Measurements from ENCODE around the gene SPECC1L.

SPECC1L gene

DNA sequence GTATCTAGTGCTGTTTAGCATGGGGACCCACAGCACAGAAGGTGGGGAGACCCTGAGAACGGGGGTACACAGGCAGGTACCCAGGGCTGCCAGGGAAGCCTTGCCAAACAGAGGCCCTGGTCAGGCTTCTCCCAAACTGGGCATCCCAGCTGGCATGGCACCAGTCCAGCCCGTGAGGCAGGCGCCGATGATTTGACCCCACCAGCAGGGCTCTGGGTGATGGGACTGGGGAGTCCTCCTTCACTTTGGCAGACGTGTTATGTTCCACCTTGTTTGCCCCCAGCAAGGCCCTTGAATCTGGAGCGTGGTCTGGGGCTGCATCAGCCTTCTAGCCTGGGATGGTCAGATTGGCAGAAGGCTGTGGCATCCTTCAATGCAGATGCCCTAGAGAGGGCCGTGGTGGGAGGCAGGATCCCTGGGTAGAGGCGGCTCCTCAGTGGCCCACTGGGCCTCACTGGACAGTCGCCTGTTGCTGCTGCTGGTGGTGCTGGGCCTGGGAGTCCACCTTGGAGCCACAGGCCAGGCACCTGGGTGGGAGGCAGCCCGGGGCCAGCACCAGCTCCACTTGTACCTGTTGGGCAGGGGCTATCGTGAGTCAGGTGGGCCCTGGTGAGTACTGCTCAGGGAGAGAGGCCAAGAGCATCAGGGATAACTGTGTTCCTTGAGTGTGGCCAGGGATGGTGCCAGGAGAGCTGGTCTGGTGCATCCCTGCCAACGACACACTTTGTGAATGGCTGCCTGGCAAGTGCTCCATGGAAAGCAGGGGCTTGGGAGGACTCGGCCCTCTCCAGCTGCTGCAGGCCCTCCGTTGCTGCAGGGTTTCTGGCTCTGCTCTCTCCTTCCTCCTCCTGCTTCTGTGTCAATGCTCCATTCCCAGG is 160.0 kb downstream of the SPECC1L start:
- no peak for DNase-seq

DNA sequence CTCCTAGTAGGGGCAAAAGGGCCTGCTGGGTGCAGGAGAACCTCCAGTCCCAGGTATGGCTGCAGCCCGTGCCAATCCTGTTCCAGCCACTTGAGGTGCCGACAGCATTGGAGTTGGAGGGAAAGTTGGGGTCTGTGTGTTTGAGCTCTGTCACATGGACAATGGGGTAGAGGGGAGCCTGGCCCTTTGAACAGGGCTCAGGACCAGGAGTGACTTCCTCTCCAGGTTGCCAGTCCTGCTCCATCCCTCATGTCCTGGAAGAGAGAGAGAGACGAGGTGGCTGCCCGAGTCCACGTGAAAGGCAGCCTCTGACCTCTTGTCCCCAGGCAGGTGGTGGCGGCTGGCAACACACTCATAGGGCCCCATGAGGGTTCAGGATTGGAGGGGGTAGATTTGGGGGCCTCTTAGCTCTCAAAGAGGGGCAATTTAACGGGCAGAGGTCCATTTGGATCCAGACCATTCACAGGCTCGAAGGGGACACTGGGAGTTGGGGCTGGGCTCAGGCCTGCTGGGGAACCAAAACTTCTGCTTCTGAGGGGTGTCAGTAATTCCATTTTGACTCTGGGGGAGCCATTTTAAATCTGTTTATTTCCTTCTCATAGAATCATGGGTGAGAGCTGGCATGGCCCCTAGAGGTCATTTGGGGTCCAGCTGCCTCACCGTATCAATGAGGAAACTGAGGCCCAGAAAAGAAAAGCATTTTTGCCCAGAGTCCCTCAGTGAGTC is 160.8 kb downstream of the SPECC1L start:
- DNase-seq, result no peak

DNA sequence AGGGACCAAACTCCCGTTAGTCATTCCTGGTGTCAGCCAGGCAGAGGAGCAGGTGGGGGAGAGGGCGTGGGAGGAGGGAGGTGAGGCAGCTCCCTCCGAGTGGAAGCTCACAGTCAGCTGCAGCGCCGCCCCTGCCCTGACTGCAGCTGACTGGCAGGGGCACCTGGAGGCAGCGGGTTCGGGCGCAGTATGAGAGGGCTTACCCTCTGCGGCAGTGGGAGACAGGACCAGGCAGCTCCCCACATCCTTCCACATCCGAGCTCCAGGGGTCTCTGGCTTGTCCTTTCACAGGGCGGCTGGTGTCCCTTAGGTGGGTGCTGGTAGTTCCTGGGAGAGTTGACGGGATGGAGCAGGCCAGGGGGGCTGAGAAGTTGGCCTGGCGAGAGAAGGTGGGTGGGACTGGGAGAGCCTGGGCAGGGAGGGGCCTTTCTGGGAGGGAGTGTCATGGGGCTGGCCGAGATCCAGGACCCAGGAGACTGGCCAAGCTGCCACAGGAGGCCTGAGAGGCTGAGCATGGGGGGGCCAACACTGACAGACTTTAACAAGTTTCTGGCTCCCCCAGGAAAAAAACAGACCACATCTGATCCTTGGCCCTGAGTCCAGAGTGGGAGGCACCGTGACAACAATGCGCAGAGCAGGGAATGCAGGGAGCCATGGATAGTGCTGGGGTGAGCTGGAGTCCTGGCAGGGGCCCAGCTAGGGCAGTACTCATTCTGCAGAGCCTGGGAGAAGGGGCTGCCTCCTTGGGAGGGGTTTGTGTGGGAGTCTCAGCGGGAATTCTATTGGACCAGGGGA is 161.6 kb downstream of the SPECC1L start:
- DNase-seq, result no peak

DNA sequence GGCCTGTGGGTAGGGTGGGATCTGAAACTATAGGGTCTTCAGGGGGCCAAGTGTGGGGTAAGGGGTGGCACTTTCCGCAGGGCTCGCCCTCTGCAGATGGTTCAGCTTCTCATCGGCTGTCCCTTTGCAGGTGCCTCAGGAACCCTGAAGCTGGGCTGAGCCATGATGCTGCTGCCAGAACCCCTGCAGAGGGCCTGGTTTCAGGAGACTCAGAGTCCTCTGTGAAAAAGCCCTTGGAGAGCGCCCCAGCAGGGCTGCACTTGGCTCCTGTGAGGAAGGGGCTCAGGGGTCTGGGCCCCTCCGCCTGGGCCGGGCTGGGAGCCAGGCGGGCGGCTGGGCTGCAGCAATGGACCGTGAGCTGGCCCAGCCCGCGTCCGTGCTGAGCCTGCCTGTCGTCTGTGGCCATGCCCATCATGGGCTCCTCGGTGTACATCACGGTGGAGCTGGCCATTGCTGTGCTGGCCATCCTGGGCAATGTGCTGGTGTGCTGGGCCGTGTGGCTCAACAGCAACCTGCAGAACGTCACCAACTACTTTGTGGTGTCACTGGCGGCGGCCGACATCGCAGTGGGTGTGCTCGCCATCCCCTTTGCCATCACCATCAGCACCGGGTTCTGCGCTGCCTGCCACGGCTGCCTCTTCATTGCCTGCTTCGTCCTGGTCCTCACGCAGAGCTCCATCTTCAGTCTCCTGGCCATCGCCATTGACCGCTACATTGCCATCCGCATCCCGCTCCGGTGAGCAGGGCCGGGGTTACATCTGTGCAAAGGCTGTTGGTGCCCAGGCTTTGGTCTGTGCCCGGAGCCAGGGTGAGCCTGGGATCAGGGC is 162.6 kb downstream of the SPECC1L start:
- DNase-seq, result no peak

DNA sequence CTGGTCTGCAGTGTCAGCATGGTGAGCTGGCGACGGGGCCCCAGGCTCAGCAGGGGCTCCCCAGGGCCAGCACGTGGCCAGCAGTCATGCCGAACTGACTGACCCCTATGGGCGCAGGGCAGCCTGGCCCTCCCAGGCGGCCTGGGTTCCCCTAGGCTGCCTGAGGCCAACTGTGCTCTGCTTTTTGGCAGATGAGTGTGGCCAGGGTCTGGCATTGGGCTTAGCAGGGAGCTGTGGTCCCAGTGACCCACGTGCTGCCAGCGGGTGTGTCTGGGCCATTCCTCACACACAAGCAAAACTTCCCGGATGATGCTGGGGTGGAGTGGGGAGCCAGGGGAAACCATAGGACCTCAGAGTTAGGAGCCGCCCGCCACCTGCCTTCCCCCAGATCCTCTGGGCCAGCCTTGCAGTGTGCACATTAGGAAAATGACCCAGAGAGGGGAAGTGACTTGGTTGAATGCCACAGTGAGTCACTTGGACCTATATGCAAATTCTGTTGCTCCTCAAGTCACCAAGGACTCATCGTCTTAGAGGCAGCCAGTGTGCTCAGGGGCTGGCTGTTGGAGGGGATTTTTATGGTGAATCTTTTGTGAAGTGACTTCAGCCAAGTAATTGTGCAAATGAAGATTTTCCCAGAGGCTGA is 163.3 kb downstream of the SPECC1L start:
- no peak for DNase-seq

DNA sequence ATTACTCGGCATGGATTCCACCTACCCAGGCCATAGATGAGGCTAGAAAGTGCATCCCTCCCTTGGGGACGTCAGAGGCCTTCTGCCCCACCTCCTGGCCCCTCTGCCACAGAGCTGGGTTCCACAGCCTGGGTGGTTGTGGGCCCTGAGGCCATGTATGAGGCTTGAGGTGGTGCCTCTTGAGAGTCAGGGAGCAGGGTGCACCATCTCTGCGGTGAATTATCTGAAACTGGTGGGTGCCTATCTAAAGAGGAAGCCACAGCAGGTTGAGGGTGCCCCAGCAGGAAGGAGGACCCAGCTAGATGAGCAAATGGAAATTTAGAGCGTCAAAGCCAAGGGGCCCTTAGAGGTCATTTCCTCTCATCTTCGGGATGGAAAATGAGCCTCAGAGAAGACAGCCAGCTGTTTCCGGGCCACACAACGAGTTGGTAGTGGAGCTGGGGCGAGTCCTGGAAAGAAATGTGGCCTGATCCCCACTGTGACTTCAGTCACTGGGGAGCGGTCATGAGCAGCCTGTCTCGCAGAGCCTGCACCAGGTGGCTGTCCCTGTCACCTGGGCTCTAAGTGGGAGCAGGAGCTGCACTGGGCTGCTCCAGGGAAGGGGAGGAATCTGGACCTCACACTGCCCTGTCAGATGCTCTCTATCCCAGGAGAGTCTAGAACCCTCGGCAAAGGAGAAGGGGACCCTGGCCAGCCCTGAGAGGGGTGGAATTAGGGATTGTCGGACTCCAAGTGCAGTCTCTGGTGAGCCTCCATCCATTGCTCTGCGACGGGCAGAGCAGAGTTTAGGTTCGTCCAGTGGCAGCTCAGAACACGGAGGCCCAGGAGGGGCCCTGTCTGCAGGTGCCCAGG is 164.1 kb downstream of the SPECC1L start:
- peak; percentile 57 for DNase-seq

DNA sequence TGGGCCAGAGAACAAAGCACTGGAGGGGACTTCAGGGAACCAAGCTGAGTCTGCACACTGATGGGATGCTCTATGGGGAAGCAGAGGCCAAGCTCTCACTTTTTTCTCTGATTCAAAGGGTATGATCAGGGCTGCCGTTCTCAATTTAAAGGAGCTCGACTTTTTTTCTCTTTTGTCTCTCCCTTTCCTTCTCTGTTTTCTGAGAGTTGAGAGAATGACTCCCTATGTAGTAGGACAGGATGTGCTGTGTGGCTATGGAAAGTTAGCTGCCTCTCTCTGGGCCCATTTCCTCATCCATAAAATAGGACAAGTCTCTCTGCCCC is 164.7 kb downstream of the SPECC1L start:
- DNase-seq, result no peak

DNA sequence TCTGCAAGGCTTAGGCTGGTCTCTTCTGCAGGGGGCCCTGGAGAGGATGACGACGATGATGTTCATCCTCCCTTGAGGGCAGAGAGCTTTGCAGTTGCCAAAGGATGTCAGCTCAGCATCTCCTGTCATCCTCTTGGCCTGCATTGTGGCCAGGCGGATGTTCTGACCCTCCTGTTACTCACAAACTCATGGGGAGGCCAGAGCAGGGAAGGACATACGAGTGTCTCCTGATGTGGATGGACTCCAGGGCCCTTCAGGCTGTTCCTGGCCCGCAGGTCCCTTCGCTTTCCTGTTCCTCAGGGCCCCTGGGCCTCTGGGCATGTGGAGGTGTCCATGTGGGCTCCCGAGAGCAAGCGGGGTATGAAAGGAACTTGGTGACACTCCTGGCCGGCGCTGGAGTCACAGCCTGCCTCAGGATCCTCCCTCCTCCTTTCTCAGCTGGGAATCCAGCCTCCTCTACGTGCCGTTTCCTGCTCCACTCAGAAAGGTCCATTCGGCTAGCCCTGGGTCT is 165.3 kb downstream of the SPECC1L start:
- DNase-seq, result no peak

DNA sequence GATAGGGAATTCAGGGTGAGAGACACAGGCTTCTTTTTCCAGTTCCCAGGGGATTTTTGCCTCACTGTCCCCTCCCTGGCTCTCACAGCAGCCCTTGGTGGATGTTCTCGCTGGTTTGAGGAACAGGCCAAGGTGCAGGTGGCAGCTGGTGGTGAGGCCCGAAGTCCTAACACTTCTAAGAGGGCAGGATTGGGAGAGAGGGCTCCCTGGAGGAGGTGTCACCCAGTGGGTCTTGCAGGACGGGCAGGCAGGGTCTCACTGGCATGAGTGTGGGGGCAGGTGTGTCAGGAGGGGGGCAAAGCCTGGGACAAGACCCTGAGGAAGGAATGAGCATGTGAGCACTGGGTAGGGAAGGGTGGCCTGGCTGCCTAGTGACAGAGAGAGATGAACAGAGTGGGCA is 165.9 kb downstream of the SPECC1L start:
- DNase-seq, result no peak

DNA sequence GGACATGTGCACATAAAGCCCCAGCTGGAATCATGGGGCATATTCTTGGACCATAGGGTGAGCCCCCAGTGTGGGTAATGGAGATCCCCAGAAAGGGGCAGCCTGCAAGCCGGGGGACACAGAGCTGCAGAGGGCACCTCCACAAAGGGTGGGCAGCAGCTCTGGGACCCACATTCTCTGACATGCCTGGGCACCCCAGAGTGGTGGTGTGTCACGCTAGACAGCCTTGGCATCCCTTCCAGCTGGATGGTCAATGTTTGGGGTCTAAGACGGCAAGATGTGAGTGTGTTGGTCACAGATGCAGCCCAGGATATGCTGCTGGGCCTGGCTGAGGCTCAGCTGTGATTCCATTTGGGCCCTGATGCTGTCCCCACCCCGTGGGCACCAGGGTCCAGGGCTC is 166.5 kb downstream of the SPECC1L start:
- no peak for DNase-seq

DNA sequence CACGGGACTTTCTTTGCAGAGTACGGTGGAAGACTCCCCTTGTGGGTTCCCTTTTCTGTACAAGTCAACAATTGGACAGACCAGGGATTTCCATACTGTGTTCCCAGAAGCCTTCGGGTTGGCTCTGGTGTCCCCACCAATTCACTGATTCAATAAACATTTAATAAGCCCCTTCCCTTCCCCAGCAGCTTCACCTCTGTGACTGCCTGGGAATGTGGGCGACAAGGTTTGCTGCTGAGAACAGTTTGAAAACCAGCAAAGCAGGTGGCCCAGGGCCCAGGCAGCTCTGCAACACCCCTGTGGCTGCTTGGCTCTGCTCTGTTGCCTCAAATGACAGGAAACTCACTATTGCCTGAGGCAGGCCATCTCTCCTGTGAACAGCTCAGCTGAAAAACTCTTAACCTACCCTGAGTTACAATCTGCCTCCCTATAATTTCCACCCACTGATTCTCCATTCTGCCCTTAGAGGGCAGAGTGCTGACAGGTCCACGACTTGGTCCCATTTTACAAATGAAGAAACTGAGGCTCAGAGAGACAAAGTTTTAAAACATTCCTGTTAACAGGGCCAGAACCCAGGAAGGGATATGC is 167.2 kb downstream of the SPECC1L start:
- DNase-seq, result no peak

DNA sequence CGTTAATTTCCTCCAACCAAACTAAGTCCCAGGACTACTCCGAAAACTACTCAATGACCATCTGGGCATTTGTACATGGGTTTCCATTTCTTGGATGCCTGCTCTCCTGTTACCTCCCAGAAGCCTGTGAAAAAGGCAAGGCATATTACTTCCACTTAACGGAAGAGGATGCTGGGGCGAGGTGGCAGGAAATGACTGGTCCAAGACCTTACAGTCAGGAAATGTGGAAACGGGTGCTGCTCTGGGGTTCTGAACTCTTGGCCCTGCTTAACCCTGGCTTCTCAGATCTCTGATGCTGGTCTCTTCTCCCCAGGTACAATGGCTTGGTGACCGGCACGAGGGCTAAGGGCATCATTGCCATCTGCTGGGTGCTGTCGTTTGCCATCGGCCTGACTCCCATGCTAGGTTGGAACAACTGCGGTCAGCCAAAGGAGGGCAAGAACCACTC is 169.7 kb downstream of the SPECC1L start:
- no peak for DNase-seq

DNA sequence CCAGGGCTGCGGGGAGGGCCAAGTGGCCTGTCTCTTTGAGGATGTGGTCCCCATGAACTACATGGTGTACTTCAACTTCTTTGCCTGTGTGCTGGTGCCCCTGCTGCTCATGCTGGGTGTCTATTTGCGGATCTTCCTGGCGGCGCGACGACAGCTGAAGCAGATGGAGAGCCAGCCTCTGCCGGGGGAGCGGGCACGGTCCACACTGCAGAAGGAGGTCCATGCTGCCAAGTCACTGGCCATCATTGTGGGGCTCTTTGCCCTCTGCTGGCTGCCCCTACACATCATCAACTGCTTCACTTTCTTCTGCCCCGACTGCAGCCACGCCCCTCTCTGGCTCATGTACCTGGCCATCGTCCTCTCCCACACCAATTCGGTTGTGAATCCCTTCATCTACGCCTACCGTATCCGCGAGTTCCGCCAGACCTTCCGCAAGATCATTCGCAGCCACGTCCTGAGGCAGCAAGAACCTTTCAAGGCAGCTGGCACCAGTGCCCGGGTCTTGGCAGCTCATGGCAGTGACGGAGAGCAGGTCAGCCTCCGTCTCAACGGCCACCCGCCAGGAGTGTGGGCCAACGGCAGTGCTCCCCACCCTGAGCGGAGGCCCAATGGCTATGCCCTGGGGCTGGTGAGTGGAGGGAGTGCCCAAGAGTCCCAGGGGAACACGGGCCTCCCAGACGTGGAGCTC is 170.2 kb downstream of the SPECC1L start:
- DNase-seq, result no peak

DNA sequence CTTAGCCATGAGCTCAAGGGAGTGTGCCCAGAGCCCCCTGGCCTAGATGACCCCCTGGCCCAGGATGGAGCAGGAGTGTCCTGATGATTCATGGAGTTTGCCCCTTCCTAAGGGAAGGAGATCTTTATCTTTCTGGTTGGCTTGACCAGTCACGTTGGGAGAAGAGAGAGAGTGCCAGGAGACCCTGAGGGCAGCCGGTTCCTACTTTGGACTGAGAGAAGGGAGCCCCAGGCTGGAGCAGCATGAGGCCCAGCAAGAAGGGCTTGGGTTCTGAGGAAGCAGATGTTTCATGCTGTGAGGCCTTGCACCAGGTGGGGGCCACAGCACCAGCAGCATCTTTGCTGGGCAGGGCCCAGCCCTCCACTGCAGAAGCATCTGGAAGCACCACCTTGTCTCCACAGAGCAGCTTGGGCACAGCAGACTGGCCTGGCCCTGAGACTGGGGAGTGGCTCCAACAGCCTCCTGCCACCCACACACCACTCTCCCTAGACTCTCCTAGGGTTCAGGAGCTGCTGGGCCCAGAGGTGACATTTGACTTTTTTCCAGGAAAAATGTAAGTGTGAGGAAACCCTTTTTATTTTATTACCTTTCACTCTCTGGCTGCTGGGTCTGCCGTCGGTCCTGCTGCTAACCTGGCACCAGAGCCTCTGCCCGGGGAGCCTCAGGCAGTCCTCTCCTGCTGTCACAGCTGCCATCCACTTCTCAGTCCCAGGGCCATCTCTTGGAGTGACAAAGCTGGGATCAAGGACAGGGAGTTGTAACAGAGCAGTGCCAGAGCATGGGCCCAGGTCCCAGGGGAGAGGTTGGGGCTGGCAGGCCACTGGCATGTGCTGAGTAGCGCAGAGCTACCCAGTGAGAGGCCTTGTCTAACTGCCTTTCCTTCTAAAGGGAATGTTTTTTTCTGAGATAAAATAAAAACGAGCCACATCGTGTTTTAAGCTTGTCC is 171.0 kb downstream of the SPECC1L start:
- DNase-seq, result no peak

DNA sequence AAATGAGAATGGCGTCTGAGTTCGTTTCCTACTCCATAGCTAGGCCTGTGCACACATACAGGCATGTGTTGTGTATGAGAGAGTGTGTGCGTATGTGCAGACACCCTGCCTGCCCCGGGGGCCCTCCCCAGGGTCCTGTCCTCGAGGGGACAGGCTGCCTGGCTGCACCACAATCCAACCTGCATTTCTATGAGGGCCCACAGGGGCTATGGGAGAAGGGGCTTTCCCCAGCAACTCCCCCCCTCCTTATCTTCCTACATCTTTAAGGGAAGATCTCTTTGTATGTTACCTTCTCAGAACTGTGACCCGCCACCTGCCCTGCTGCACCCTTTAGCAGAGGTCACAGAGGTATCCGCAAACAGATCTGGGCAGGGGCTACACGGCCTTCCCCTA is 171.7 kb downstream of the SPECC1L start:
- DNase-seq, result no peak

DNA sequence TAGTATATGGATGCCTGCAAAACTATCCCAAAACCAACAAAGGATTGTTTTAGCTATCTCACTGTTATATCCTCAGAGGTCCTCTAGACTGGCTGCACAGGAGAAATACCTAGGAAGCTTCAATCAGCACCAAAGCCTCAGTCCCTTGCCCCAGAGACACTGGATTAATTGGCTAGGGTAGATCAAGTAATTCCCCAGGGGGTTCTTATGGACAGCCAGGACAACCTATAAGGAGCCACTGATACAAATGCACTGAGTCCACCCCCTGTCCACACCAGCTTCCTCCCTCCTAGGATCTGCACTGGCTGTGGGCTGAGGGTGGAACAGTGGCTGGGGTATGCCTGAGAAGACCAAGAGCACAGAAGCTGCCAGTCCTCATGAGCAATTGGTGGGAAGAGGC is 173.0 kb downstream of the SPECC1L start:
- no peak for DNase-seq

DNA sequence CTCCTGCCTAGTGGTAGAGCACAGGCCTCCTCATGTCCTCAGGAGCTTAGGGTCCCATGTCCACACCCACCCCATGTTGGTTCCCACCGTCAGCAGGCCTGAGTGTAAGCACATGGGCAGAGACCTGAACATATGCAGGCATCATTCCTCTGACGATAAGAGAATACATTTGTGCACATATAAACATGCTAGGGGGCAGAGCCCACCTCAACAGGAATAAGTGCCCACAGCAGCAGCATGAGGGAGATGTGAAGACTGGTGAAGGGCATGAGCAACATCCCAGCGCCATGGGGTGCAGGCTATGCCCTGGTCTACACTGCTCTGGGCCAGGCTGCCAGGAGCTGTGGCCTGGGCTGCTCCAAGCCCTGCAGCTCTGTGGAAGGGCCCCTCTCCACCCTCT is 173.6 kb downstream of the SPECC1L start:
- no peak for DNase-seq

DNA sequence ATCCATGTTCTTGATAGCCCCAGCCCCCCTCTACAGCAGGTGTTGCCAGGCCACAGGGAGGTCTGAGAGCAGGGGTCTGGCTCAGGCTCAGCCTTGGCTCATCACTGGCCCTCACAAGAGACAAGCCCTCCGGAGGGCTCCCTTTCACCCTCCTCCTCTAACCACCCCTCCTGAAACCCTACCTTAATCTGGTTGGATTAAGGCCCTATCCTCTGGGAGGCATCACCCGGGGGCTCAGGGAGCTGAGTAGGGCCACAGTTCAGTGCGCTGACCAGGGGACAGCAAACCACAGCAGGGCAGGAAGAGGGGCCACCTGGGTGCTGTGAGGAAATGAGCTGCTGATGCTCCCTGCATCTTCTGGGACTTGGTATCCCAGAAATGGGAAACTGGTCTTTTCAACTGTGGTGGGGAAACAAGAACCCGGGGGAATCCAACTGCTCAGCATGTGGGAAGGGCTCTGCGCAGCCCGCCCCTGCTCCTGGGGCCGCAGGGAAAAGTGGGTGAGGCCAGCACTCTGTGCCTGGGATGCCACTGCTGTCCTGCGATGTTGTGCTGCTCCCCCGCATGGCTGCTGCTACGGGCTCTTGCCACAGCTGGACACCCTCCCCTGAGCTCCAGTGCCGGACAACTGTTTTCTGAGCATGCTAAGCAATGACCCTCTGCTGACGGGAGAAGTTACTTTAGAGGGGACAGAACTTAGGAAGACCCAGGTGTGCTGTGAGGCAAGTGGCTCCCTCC is 174.3 kb downstream of the SPECC1L start:
- DNase-seq, result no peak
